ENCODE results near the gene EXD3. TPM values are rescaled to one million over a fixed set of nuclear protein-coding genes. Genes with fewer than 3 reads are reported as not detected.
A peak's percentile ranks its signal among the peaks of the same experiment; 100 is the strongest.

EXD3 gene
- polyA plus RNA-seq, 1 donor from 2014 or later: 5.6 TPM

GRCh38 chr9:137433916-137434431, 11.0 kb upstream of the EXD3 start:
- H3K9me3 Mint-ChIP-seq: no peaks in the 10 kb centered on the region
- no peaks in the 10 kb centered on the region for H3K36me3 Mint-ChIP-seq
- peaks cover 2% of the 10 kb centered on the region for H3K27me3 Mint-ChIP-seq
- peaks cover 0 to 2% (median 0%) of the 10 kb centered on the region in 3 donors for H3K4me1 Mint-ChIP-seq
- no peak overlapping the region for H3K27ac Mint-ChIP-seq
- H3K4me3 Mint-ChIP-seq: no peak overlapping the region

GRCh38 chr9:137433349-137433915, 10.5 kb upstream of the EXD3 start:
- H3K9me3 Mint-ChIP-seq: no peaks in the 10 kb centered on the region

GRCh38 chr9:137432687-137433348, 9.9 kb upstream of the EXD3 start:
- Mint-ChIP-seq H3K4me1 (peaks cover 0 to 2% (median 0%) of the 10 kb centered on the region in 3 donors), H3K27ac (no peak overlapping the region), H3K36me3 (no peaks in the 10 kb centered on the region)

More at GRCh38 chr9:137433349-137433915, 10.5 kb upstream of the EXD3 start:
- H3K4me3 Mint-ChIP-seq: no peak overlapping the region
- no peaks in the 10 kb centered on the region for H3K36me3 Mint-ChIP-seq
- no peak overlapping the region for H3K27ac Mint-ChIP-seq
- H3K27me3 Mint-ChIP-seq: peaks cover 4% of the 10 kb centered on the region
- peaks cover 0 to 2% (median 0%) of the 10 kb centered on the region in 3 donors for H3K4me1 Mint-ChIP-seq

GRCh38 chr9:137431416-137431931, 8.5 kb upstream of the EXD3 start:
- Mint-ChIP-seq H3K9me3 (no peaks in the 10 kb centered on the region), H3K4me1 (peaks cover 0 to 2% (median 0%) of the 10 kb centered on the region in 3 donors), H3K27ac (no peak overlapping the region), H3K36me3 (no peaks in the 10 kb centered on the region), H3K4me3 (no peak overlapping the region), H3K27me3 (peaks cover 4% of the 10 kb centered on the region)

More at GRCh38 chr9:137432687-137433348, 9.9 kb upstream of the EXD3 start:
- no peaks in the 10 kb centered on the region for H3K9me3 Mint-ChIP-seq
- peaks cover 4% of the 10 kb centered on the region for H3K27me3 Mint-ChIP-seq
- no peak overlapping the region for H3K4me3 Mint-ChIP-seq

GRCh38 chr9:137430723-137431415, 7.9 kb upstream of the EXD3 start:
- H3K4me3 Mint-ChIP-seq: peak overlapping the region in 1 of 4 donors; percentile 63
- H3K9me3 Mint-ChIP-seq: no peaks in the 10 kb centered on the region
- H3K36me3 Mint-ChIP-seq: no peaks in the 10 kb centered on the region
- H3K27me3 Mint-ChIP-seq: peaks cover 4% of the 10 kb centered on the region
- H3K27ac Mint-ChIP-seq: no peak overlapping the region
- peaks cover 0 to 2% (median 0%) of the 10 kb centered on the region in 3 donors for H3K4me1 Mint-ChIP-seq

- peak overlapping the region in 2 of 4 donors; percentile 43 to 63 for H3K4me3 Mint-ChIP-seq
These were observed 7.2 kb upstream of the EXD3 start for GRCh38 chr9:137429974-137430722.

GRCh38 chr9:137429546-137429890, 6.6 kb upstream of the EXD3 start:
- Mint-ChIP-seq H3K4me3 (peak overlapping the region in 3 of 4 donors; percentile 49 to 65 (median 58)), H3K9me3 (no peaks in the 10 kb centered on the region), H3K36me3 (no peaks in the 10 kb centered on the region), H3K27me3 (peaks cover 4% of the 10 kb centered on the region), H3K27ac (no peak overlapping the region), H3K4me1 (peaks cover 3 to 7% (median 6%) of the 10 kb centered on the region in 3 donors)

More at GRCh38 chr9:137429974-137430722, 7.2 kb upstream of the EXD3 start:
- H3K36me3 Mint-ChIP-seq: no peaks in the 10 kb centered on the region
- peaks cover 4% of the 10 kb centered on the region for H3K27me3 Mint-ChIP-seq
- H3K4me1 Mint-ChIP-seq: peaks cover 0 to 2% (median 0%) of the 10 kb centered on the region in 3 donors
- H3K27ac Mint-ChIP-seq: no peak overlapping the region
- H3K9me3 Mint-ChIP-seq: no peaks in the 10 kb centered on the region

GRCh38 chr9:137428841-137429545, 6.0 kb upstream of the EXD3 start:
- H3K27me3 Mint-ChIP-seq: peaks cover 4% of the 10 kb centered on the region
- peak overlapping the region in 3 of 4 donors; percentile 58 to 75 (median 65) for H3K4me3 Mint-ChIP-seq
- H3K36me3 Mint-ChIP-seq: no peaks in the 10 kb centered on the region
- H3K9me3 Mint-ChIP-seq: no peaks in the 10 kb centered on the region
- H3K27ac Mint-ChIP-seq: no peak overlapping the region
- H3K4me1 Mint-ChIP-seq: peaks cover 5 to 9% (median 9%) of the 10 kb centered on the region in 3 donors

- H3K4me1 Mint-ChIP-seq: peaks cover 5 to 9% (median 9%) of the 10 kb centered on the region in 3 donors
- H3K4me3 Mint-ChIP-seq: peak overlapping the region in 2 of 4 donors; percentile 43 to 45
- H3K27me3 Mint-ChIP-seq: peaks cover 4% of the 10 kb centered on the region
- H3K36me3 Mint-ChIP-seq: no peaks in the 10 kb centered on the region
- H3K9me3 Mint-ChIP-seq: no peaks in the 10 kb centered on the region
- H3K27ac Mint-ChIP-seq: no peak overlapping the region
These were observed 5.3 kb upstream of the EXD3 start for GRCh38 chr9:137428311-137428630.

- Mint-ChIP-seq H3K27me3 (peaks cover 4% of the 10 kb centered on the region), H3K4me3 (peak overlapping the region in 1 of 4 donors; percentile 43), H3K36me3 (no peaks in the 10 kb centered on the region), H3K4me1 (peaks cover 5 to 9% (median 9%) of the 10 kb centered on the region in 3 donors), H3K9me3 (no peaks in the 10 kb centered on the region), H3K27ac (peak overlapping the region in 1 of 3 donors; percentile 3)
These were observed 4.7 kb upstream of the EXD3 start for GRCh38 chr9:137427454-137428310.

GRCh38 chr9:137426018-137426681, 3.2 kb upstream of the EXD3 start:
- Mint-ChIP-seq H3K9me3 (no peaks in the 10 kb centered on the region), H3K27ac (peak overlapping the region in 1 of 3 donors; percentile 28), H3K4me3 (no peak overlapping the region), H3K27me3 (peaks cover 4% of the 10 kb centered on the region), H3K36me3 (no peaks in the 10 kb centered on the region), H3K4me1 (peaks cover 5 to 15% (median 14%) of the 10 kb centered on the region in 3 donors)

- peak overlapping the region in 3 of 4 donors; percentile 55 to 90 (median 63) for H3K4me3 Mint-ChIP-seq
- H3K27me3 Mint-ChIP-seq: peaks cover under 1% of the 10 kb centered on the region
- no peaks in the 10 kb centered on the region for H3K9me3 Mint-ChIP-seq
- peak overlapping the region in 1 of 3 donors; percentile 89 for H3K27ac Mint-ChIP-seq
- no peaks in the 10 kb centered on the region for H3K36me3 Mint-ChIP-seq
- peaks cover 5 to 15% (median 12%) of the 10 kb centered on the region in 3 donors for H3K4me1 Mint-ChIP-seq
These were observed 741 bp upstream of the EXD3 start for GRCh38 chr9:137423514-137424291.

All from IgD-negative memory B cell (primary cell).